RKO (cell line): ENCODE data around the gene TPCN1.

Experiments used
- DNase-seq: peaks from one replicate; pipeline ENCODE4 v3.0.0-alpha.2; 2016; ENCODE audit warnings: low spot score

The TPCN1 gene

GRCh38 chr12:113287146-113287898 lies 66.1 kb downstream of the TPCN1 start:
- no peak for DNase-seq

GRCh38 chr12:113287899-113288282 lies 66.6 kb downstream of the TPCN1 start:
- no peak for DNase-seq

GRCh38 chr12:113289361-113289760 lies 68.1 kb downstream of the TPCN1 start:
- DNase-seq: no peak

GRCh38 chr12:113290506-113290905 lies 69.2 kb downstream of the TPCN1 start:
- no peak for DNase-seq

GRCh38 chr12:113291586-113291985 lies 70.3 kb downstream of the TPCN1 start:
- DNase-seq: no peak

- DNase-seq: no peak
Observed at GRCh38 chr12:113292091-113292490, 70.8 kb downstream of the TPCN1 start.

GRCh38 chr12:113292547-113292946 lies 71.3 kb downstream of the TPCN1 start:
- DNase-seq: no peak

GRCh38 chr12:113293100-113293499 lies 71.8 kb downstream of the TPCN1 start:
- DNase-seq: no peak

GRCh38 chr12:113295886-113296556 lies 74.8 kb downstream of the TPCN1 start:
- DNase-seq: no peak

- DNase-seq: no peak
Observed at GRCh38 chr12:113296557-113297213, 75.4 kb downstream of the TPCN1 start.

- no peak for DNase-seq
Observed at GRCh38 chr12:113297214-113297587, 75.9 kb downstream of the TPCN1 start.

GRCh38 chr12:113297621-113298471 lies 76.6 kb downstream of the TPCN1 start:
- DNase-seq: no peak

- no peak for DNase-seq
Observed at GRCh38 chr12:113298472-113298817, 77.2 kb downstream of the TPCN1 start.

GRCh38 chr12:113298861-113299545 lies 77.7 kb downstream of the TPCN1 start:
- DNase-seq: no peak

- peak; percentile 58 for DNase-seq
Observed at GRCh38 chr12:113299619-113300237, 78.5 kb downstream of the TPCN1 start.

- DNase-seq: no peak
Observed at GRCh38 chr12:113301811-113302210, 80.5 kb downstream of the TPCN1 start.

- no peak for DNase-seq
Observed at GRCh38 chr12:113302466-113302865, 81.2 kb downstream of the TPCN1 start.

- DNase-seq: no peak
Observed at GRCh38 chr12:113302886-113303640, 81.8 kb downstream of the TPCN1 start.

- DNase-seq: no peak
Observed at GRCh38 chr12:113305281-113305856, 84.1 kb downstream of the TPCN1 start.

GRCh38 chr12:113306382-113306781 lies 85.1 kb downstream of the TPCN1 start:
- no peak for DNase-seq
